AG04449 (cell line): Measurements from ENCODE around the gene ZNF335.

Experiments
- CTCF ChIA-PET: fragments of 350-600 bp; formaldehyde crosslinking; extraction: SDS; loops from one replicate; lab custom pipeline; 2021; ENCODE audit warnings: antibody characterized with exemption; lab: Yijun Ruan, JAX
- POLR2A ChIA-PET: fragments of 400-600, 350-600 bp; formaldehyde crosslinking; extraction: SDS; loops from one replicate; lab custom pipeline; 2020; ENCODE audit warnings: antibody characterized with exemption, inconsistent platforms; lab: Yijun Ruan, JAX
- DNase-seq: peaks from one replicate; pipeline ENCODE4 v3.0.0-alpha.2; 2010; ENCODE audit warnings: low read depth, low spot score
- H3K4me3 ChIP-seq: 2 replicates; pipeline ENCODE4 v1.5.1; 2011; ENCODE audit warnings: low read depth, mild to moderate bottlenecking, control low read depth, low read length
- TF ChIP-seq, protein P1 (sequence below): IDR thresholded peaks from one replicate; pipeline ENCODE4 v1.5.1; 2011; ENCODE audit warnings: mild to moderate bottlenecking, moderate library complexity, low read length, control low read depth, inconsistent platforms; ENCODE audit not compliant: insufficient read depth; ENCODE audit errors: missing control alignments

ZNF335 gene

DNA sequence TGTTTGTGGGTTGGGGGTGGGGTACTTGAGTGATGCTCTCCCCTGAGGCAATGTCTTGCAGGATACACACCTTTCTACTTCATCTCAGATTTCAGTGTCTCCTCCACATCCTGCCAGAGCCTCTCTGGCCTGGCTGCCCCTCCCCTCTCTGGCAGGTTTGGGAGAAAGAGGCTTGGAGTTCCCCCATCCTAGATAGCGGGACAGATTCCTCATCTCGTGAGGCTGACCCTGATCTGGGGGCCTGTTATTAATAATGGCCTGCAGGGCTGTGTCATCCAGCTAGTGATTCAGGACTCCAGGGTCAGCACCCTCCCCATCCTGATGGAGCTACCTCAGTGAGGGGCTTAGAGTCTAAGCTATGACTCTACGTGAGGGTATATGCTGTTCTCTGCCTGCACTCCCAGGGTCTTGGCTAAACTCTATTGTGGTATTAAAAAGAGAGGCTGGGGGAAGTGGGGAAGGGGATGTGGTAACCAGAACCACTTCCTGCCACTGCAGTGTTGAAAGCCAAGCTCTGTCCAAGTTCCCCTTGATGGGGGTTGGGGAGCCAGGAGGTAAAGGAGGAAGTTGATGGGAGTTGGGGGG, 33.0 kb upstream of the ZNF335 start:
- no peak overlapping the region for H3K4me3 ChIP-seq
- POLR2A ChIA-PET: no interaction called here
- no peak for DNase-seq
- CTCF ChIA-PET: interaction anchor here (0.5 to 3.6 kb wide), 5 partner anchors 9 to 437 kb away, joined by 3 to 23 read pairs (median 5); no protein-coding TSS in a partner anchor
- TF ChIP-seq, protein P1, sequence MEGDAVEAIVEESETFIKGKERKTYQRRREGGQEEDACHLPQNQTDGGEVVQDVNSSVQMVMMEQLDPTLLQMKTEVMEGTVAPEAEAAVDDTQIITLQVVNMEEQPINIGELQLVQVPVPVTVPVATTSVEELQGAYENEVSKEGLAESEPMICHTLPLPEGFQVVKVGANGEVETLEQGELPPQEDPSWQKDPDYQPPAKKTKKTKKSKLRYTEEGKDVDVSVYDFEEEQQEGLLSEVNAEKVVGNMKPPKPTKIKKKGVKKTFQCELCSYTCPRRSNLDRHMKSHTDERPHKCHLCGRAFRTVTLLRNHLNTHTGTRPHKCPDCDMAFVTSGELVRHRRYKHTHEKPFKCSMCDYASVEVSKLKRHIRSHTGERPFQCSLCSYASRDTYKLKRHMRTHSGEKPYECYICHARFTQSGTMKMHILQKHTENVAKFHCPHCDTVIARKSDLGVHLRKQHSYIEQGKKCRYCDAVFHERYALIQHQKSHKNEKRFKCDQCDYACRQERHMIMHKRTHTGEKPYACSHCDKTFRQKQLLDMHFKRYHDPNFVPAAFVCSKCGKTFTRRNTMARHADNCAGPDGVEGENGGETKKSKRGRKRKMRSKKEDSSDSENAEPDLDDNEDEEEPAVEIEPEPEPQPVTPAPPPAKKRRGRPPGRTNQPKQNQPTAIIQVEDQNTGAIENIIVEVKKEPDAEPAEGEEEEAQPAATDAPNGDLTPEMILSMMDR: no peak

DNA sequence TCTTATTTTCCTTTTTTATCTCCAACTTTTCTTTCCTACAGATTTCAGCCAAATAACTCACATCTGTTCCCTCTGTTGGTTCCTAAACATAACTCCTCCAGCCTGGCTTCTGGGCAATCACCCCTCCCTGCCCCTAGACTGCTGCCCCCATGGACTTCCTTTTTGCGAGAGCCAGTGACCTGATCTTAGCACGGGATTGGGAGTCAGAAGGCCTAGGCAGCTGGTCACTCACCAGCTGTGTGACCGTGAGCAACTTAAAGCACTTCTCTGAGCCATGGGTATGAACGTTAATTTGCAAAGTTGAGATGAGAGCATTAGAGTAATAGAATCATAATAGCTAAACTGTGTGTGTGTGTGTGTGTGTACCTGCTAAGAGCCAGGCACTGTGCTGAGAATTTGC, 32.2 kb upstream of the ZNF335 start:
- H3K4me3 ChIP-seq: no peak overlapping the region
- TF ChIP-seq, protein P1: no peak
- DNase-seq: no peak
- CTCF ChIA-PET: interaction anchor here (1.0 to 3.6 kb wide), 3 partner anchors 9 to 20 kb away, joined by 3 to 23 read pairs (median 12); no protein-coding TSS in a partner anchor
- POLR2A ChIA-PET: no interaction called here

DNA sequence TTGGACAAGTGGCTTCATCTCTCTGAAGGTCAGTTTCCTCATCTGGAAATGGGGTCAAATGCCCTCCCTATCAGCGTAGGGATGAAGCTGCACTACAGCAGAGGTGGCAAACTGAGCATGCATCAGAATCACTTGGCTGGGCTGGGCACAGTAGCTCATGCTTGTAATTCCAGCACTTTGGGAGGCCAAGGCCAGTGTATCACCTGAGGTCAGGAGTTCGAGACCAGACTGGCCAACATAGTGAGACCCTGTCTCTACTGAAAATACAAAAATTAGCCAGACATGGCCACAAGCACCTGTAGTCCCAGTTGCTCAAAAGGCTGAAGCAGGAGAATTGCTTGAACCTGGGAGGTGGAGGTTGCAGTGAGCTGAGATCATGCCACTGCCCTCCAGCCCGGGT, 30.0 kb upstream of the ZNF335 start:
- POLR2A ChIA-PET: no interaction called here
- DNase-seq: no peak
- CTCF ChIA-PET: interaction anchor here (1.4 to 4.1 kb wide), 4 partner anchors 12 to 15 kb away, joined by 5 to 25 read pairs (median 20); no protein-coding TSS in a partner anchor
- no peak overlapping the region for H3K4me3 ChIP-seq
- TF ChIP-seq, protein P1: no peak

DNA sequence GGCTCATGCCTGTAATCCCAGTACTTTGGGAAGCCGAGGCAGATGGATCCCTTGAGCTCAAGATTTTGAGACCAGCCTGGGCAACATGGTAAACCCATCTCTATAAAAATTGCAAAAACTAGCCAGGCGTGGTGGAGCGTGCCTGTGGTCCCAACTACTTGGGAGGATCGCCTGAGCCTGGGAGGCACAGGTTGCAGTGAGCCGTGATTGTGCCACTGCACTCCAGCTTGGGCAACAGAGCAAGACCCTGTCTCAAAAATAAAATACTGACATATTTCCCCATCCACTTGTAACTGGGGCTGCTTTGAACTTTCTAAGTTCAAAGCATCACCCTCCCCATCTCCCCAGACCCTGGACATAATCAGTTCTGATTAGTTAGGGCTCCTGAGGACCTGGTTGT, 29.5 kb upstream of the ZNF335 start:
- ChIA-PET POLR2A (no interaction called here), CTCF (interaction anchor here (1.4 to 4.1 kb wide), 3 partner anchors 11 to 14 kb away, joined by 5 to 25 read pairs (median 18); no protein-coding TSS in a partner anchor)
- TF ChIP-seq, protein P1: no peak
- no peak overlapping the region for H3K4me3 ChIP-seq
- no peak for DNase-seq

DNA sequence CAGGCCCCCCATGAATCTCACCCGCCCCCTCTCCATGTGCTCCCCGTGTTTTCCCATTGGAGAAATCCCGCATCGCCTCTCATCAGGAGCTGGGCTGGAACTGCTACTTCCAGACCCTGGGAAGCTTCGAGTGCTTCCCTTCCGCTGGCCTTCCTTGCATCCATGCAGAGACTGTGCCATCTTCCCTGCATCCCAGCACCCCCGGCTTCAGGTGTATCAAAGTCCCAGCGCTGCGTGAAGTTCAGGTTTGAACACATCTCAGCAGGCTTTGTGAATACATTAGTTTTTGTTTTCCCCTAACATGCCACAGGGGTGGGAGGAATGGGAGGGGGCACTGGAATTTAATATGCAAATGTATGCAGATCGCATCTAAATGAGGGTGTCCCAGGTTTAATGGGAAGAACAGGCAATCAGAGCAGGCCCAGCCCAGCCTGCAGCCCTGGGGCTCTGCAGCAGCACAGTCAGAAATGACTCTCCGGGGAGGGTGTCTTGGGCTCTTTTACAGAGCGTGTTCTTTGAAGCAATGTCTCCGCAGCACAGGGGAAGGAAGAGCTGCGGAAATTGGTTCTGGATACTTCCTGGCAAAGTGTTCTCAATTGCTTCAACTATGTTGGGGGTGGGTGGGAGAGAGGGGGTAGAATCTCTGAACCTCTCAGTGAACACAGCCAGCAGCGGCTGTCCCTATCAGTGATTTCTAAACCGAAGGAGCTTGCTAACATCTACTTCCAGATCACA, 28.4 kb upstream of the ZNF335 start:
- TF ChIP-seq, protein P1: no peak
- no peak overlapping the region for H3K4me3 ChIP-seq
- ChIA-PET CTCF (interaction anchor here (1.4 to 4.1 kb wide), 3 partner anchors 10 to 14 kb away, joined by 5 to 25 read pairs (median 18); no protein-coding TSS in a partner anchor), POLR2A (no interaction called here)
- no peak for DNase-seq
